A549 treated with Mapracorat at 1 μM for 4 hours (cell line): ENCODE results near the gene PHF21B. TPM values are rescaled to one million over a fixed set of nuclear protein-coding genes. Genes with fewer than 3 reads are reported as not detected.

ENCODE experiments used
- total RNA-seq: library from RNA; stranded (reverse); fragments of 200-300 nt; extraction: Qiagen RNA extraction; gene quantifications from 5 replicates; pipeline ENCODE4 v1.2.3, GENCODE V29; 2022

The PHF21B gene
- total RNA-seq, result 0.61 to 1.1 TPM (median 0.98 TPM) in 5 replicates

GRCh38 chr22:45009606-45010531 is at the start of gene PHF21B:
TSS of gene PHF21B (minus strand) at chr22:45010005. CDS start at chr22:45009549, 456 bp downstream.

Other genes starting within 250 kb of the PHF21B start
- gene NUP50, start 153.9 kb upstream of the PHF21B start, total RNA-seq, result 25.5 to 31.8 TPM (median 29.4 TPM) in 5 replicates
- 61.3 to 82.8 TPM (median 77.8 TPM) in 5 replicates for gene KIAA0930, start 230.9 kb upstream of the PHF21B start, total RNA-seq